OCI-LY7 (cell line): ENCODE data around the gene DHX57. TPM values are rescaled to one million over a fixed set of nuclear protein-coding genes. Genes with fewer than 3 reads are reported as not detected.

Experiments
- BruUV-seq: library from RNA; stranded (reverse); fragments of 400-500 nt; replicated peaks from 2 replicates; lab custom pipeline; 2021; lab: Mats Ljungman, UMichigan
- CTCF ChIA-PET: fragments of 300-600 bp; sonication (Branson Sonifier 250); formaldehyde crosslinking; loops from one replicate; lab custom pipeline; 2022; ENCODE audit warnings: antibody characterized with exemption; ENCODE audit not compliant: unreplicated experiment; lab: Charles Lee
- POLR2A ChIA-PET: fragments of 300-600 bp; sonication (Branson Sonifier 250); formaldehyde crosslinking; loops from one replicate; lab custom pipeline; 2022; ENCODE audit warnings: antibody characterized with exemption; lab: Charles Lee
- DNase-seq: peaks from one replicate; pipeline ENCODE4 v3.0.0-alpha.2; 2015; ENCODE audit warnings: low spot score
- H2AFZ ChIP-seq: fragments of 200-600 bp; sonication (generic), shearing (Covaris generic); 2 replicates; pipeline ENCODE4 v1.6.1; 2014; ENCODE audit warnings: mild to moderate bottlenecking, antibody characterized with exemption, low read length, moderate library complexity
- H3K27ac ChIP-seq: fragments of 200-600 bp; sonication (generic); 2 replicates; pipeline ENCODE4 v1.5.1; 2014; ENCODE audit warnings: mixed run types, low read depth, mild to moderate bottlenecking, moderate library complexity, low read length, inconsistent platforms; ENCODE audit not compliant: poor library complexity, severe bottlenecking
- H3K36me3 ChIP-seq: fragments of 200-600 bp; sonication (generic); 2 replicates; pipeline ENCODE4 v1.6.1; 2014; ENCODE audit warnings: mild to moderate bottlenecking, antibody characterized with exemption, low read length, moderate library complexity, mixed read lengths; ENCODE audit not compliant: insufficient read depth
- H3K4me1 ChIP-seq: fragments of 200-600 bp; sonication (generic); 2 replicates; pipeline ENCODE4 v1.5.1; 2014; ENCODE audit warnings: mild to moderate bottlenecking, low read length; ENCODE audit not compliant: insufficient read depth, poor library complexity, severe bottlenecking
- H3K4me2 ChIP-seq: fragments of 200-600 bp; sonication (generic); 2 replicates; pipeline ENCODE4 v1.6.1; 2014; ENCODE audit warnings: mild to moderate bottlenecking, low read length
- H3K4me3 ChIP-seq: fragments of 200-600 bp; sonication (generic); 2 replicates; pipeline ENCODE4 v1.5.1; 2014; ENCODE audit warnings: mild to moderate bottlenecking, low read depth, low read length; ENCODE audit not compliant: poor library complexity, severe bottlenecking
- H3K79me2 ChIP-seq: fragments of 200-600 bp; sonication (generic); 2 replicates; pipeline ENCODE4 v1.6.1; 2016; ENCODE audit warnings: low read depth, mild to moderate bottlenecking, low read length, moderate library complexity, mixed read lengths; ENCODE audit not compliant: insufficient read depth
- H3K9me2 ChIP-seq: fragments of 200-600 bp; sonication (generic); 2 replicates; pipeline ENCODE4 v1.6.1; 2016; ENCODE audit warnings: mild to moderate bottlenecking, low read length, mixed read lengths; ENCODE audit not compliant: insufficient read depth
- H3K9me3 ChIP-seq: fragments of 200-600 bp; sonication (generic); 2 replicates; pipeline ENCODE4 v1.6.1; 2014; ENCODE audit warnings: mild to moderate bottlenecking, mixed run types, low read length, mixed read lengths
- H4K20me1 ChIP-seq: fragments of 200-600 bp; sonication (generic); 2 replicates; pipeline ENCODE4 v1.6.1; 2014; ENCODE audit warnings: mild to moderate bottlenecking, antibody characterized with exemption, low read length, moderate library complexity, mixed read lengths; ENCODE audit not compliant: insufficient read depth
- CTCF ChIP-seq: fragments of 200-600 bp; sonication (generic); conservative IDR thresholded peaks from 2 replicates; pipeline ENCODE4 v1.5.1; 2014; ENCODE audit warnings: mild to moderate bottlenecking, antibody characterized with exemption, low read length, moderate library complexity, mixed read lengths
- EZH2phosphoT487 ChIP-seq: fragments of 200-600 bp; sonication (generic); IDR thresholded peaks from 2 replicates; pipeline ENCODE4 v1.6.1; 2018; ENCODE audit warnings: low read depth, borderline replicate concordance, mild to moderate bottlenecking, mixed run types, antibody characterized with exemption, low read length, moderate library complexity, mixed read lengths
- intact Hi-C: fragments of 100-400 bp; cut with micrococcal nuclease; formaldehyde crosslinking; loops from one replicate; pipeline ENCODE4 v1.10.0; 2022; ENCODE audit not compliant: unreplicated experiment
- total RNA-seq, 2 experiments: library from RNA; depleted of rRNA in 1 of 2; stranded (reverse); fragments of >200 nt in 1 of 2; shearing (Covaris generic) in 1 of 2; gene quantifications; 2 replicates each; pipeline ENCODE4 v1.2.3, GENCODE V29; 2014 to 2022

Gene DHX57
- total RNA-seq, 2 experiments from 2014 or later: 14.6 to 17.7 TPM

- ChIA-PET POLR2A (no interaction called here), CTCF (no interaction called here)
- no peaks in the 10 kb centered on the region for H4K20me1 ChIP-seq
- DNase-seq: no peak
- no peaks in the 10 kb centered on the region for H3K9me3 ChIP-seq
- TF ChIP-seq EZH2phosphoT487: no peak
- no peak for TF ChIP-seq CTCF
- no peaks in the 10 kb centered on the region for H3K4me1 ChIP-seq
- H3K4me2 ChIP-seq: no peak overlapping the region
- no peak overlapping the region for H3K4me3 ChIP-seq
- intact Hi-C loops: no loop called here
- no peaks in the 10 kb centered on the region for H3K9me2 ChIP-seq
- peaks cover 40% of the 10 kb centered on the region for H3K36me3 ChIP-seq
- no peak overlapping the region for H2AFZ ChIP-seq
- BruUV-seq: no TSS peak
- no peaks in the 10 kb centered on the region for H3K79me2 ChIP-seq
- H3K27ac ChIP-seq: no peak overlapping the region
Measured at GRCh38 chr2:38823386-38823785, 52.3 kb downstream of the DHX57 start.

GRCh38 chr2:38818565-38818964 is 57.2 kb downstream of the DHX57 start:
- POLR2A ChIA-PET: interaction anchor here (0.6 to 0.8 kb wide), 3 partner anchors 27 to 75 kb away, joined by 3 read pairs; no protein-coding TSS in a partner anchor

More at GRCh38 chr2:38818565-38818964, 57.2 kb downstream of the DHX57 start:
- Histone ChIP-seq H3K4me2 (no peak overlapping the region), H3K4me1 (no peaks in the 10 kb centered on the region), H4K20me1 (no peaks in the 10 kb centered on the region), H2AFZ (no peak overlapping the region), H3K4me3 (no peak overlapping the region), H3K9me2 (no peaks in the 10 kb centered on the region), H3K27ac (no peak overlapping the region), H3K36me3 (peaks cover 38% of the 10 kb centered on the region), H3K9me3 (no peaks in the 10 kb centered on the region), H3K79me2 (no peaks in the 10 kb centered on the region)
- intact Hi-C loops: no loop called here
- CTCF ChIA-PET: no interaction called here
- TF ChIP-seq CTCF: no peak
- no peak for TF ChIP-seq EZH2phosphoT487
- DNase-seq: no peak
- BruUV-seq: no TSS peak
